HG03135 (cell line): ENCODE results near the gene ZDHHC6.
"Not testable (repeated sequence)": the region's sequence is repeated elsewhere in the genome, so short reads cannot be mapped to it uniquely, and the experiment has no call there.

Source experiments
- ATAC-seq: cut with Tn5 transposase; IDR thresholded peaks from one replicate; pipeline ENCODE4 v1.9.1; 2021; ENCODE audit warnings: mild to moderate bottlenecking, moderate library complexity; ENCODE audit not compliant: unreplicated experiment

The ZDHHC6 gene, protein sequence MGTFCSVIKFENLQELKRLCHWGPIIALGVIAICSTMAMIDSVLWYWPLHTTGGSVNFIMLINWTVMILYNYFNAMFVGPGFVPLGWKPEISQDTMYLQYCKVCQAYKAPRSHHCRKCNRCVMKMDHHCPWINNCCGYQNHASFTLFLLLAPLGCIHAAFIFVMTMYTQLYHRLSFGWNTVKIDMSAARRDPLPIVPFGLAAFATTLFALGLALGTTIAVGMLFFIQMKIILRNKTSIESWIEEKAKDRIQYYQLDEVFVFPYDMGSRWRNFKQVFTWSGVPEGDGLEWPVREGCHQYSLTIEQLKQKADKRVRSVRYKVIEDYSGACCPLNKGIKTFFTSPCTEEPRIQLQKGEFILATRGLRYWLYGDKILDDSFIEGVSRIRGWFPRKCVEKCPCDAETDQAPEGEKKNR

DNA sequence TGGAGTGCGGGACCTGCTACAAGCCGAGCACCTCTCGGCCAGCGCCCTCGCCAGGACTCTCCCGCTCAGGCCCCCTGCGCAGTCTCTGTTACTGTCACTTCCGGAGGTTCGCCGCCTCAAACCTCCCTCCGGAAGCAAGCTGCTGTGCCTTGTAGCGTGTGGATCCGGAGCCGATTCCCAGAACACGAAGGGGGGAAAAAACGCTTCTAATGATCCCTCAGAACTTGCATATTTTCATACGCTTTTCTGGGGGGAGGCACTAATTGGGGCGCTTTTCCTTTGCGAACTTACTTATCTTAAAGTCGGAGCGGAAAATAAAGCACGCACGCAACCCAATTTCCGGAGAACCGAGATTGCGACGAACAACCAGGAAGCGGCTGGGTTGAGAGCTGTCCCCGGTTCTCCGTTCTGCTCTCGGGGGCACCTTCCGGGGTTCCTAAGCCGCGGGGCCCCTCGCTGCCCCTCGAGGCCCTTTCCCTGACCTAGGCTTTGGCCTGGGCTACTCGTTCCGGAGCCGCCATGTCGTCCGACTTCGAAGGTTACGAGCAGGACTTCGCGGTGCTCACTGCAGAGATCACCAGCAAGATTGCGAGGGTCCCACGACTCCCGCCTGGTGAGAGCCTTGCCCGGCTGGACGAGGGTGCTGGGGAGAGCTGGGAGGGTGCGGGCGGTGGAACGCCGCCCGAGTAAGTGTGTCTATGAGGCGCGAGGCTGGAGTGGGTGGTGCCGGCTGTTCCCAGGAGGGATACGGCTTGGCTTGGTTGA is at the start of gene ZDHHC6, which contains the start of gene VTI1A:
Gene ZDHHC6 (minus strand): TSS at position 60 of the 765 bp plus-strand sequence. CDS start 1,478 bp downstream, outside the sequence.
Gene VTI1A (plus strand): TSS at position 361 of the 765 bp plus-strand sequence. CDS start 159 bp downstream, at position 520.
- ATAC-seq: peak; percentile 90

DNA sequence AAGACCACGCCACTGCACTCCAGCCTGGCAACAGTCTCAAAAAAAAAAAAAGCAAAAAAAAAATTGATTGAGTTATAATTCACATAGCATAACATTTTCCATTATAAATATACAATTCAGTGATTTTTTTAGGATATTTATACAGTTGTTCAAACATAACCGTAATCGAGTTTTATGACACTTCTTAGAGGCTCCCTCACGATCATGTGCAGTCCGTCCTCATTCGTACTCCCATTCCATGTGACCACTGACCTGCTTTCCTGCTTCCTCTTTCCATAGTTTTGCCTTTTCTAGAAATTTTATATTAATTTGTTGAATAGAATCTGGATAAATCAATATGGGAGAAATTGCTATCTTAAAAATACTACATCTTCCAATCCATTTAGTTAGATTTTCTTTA is 46.0 kb upstream of the ZDHHC6 start:
- ATAC-seq: no peak

DNA sequence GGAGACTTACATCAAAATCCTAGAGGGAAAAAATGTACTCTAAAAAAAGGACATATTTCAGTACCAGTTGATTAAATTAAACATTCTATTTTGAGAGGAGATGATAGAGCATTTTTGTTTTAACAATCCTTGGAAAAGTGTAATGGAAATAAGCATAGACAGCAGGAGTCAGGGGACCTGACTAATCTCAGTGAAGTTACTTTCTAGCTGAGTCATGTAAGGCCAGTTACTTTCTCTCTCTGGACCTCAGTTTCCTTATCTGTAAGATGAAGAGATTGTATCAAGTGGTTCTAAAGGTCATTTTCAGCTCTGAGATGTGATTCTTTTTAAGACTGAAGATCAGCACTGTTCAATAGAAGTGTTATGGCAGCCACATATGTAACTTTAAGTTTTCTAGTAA is 44.4 kb upstream of the ZDHHC6 start:
- ATAC-seq: no peak

DNA sequence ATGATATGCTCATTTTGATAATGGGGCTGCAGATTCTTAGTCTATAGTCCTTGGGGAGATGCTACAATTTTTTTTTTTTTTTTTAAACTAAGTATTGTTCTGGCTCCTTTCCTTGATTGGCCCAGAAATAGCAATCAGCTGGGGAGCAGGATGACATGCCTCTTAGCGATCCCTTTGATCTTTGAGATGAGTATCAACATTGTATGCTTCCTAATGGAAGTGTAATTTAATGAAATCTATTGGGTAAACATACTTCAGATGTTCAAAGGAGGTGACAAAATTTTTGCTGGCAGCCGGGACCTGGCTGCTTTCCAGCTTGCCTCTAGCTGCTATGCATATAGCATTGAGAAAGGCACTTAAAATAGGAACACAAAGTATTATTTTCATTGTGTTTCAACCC is 43.8 kb upstream of the ZDHHC6 start:
- no peak for ATAC-seq

DNA sequence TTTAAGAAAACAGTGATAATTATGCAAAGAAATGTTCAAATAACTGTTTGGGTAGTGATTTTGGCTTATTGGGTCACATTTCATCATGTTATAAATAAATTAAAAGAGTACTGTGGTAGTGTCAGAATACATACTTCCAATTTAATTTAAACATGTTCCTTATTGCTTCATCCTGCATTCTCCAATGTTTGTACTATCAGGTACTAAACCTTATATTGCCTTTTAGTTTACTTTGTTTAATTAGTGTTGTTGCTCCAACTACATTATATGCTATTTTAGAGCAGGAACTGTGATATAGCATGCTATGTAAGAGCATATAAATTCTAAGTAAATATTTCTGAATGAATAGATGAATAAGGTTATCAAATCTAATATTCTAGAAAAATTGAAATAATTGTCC is 41.2 kb upstream of the ZDHHC6 start:
- no peak for ATAC-seq

DNA sequence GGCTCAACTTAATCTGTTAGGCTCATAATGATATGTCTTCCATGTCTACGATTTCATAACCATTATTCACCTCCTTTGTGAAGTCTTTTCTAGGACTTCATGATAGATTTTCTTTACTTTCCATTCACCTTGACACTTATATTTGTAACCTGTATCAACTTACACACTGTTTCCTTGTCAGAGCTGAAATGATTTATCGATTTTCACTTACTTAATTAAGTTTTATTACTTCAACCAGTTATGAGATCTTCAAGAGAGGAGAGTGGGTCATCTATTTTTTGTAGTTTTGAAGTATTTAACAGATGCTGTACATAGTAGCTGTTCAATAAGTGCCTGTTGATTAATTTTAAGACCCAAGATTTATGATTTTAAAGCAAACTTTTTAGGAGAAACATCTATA is 37.7 kb upstream of the ZDHHC6 start:
- no peak for ATAC-seq

DNA sequence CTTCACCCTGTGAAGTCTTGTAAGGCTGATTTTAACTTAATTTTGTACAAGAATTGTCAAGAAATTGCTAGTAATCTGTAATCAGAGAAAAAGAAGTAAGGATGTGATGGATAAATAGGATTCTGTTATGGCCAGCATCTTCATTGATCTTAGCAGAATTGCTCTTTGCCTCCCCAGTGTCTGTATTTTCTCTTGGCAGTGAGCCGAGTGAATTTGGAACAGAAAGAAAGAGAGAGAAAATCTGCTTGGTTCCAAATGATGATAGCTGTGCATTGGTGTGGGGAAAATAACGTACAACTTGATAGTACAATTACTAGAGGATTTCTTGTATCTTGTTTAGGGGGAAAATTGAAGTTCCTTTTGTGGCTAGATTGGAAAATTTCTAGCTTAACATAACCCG is 34.9 kb upstream of the ZDHHC6 start:
- ATAC-seq: no peak

DNA sequence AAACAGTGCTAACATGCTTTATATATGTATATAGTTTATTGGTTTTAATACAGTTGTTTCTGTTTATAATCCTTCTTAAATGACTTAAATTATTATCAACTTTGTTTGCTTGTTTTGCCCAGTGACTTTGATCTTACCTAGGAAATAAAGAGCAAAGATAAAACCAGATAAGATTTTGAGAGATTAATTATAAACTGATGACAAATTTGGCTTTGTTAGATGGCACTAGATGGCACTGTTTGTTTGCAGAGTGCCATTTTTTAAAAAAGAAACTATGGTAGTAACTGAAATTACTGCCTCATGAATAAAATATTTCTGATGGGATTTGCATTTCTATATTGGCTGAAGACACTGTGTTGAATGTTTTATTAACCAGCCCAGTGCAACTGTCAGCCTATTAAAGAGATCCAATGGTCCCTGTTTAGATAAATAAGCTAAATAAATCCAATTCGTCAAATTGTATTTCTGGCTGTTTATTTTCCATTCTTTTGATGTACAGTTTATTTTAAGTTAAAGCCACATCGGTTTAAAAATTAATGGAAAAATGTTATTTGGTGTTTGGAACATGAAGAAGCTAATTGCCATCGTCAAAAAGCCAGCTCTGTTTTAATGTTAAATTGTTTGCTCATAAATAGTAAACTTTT is 29.0 kb upstream of the ZDHHC6 start:
- ATAC-seq: no peak

DNA sequence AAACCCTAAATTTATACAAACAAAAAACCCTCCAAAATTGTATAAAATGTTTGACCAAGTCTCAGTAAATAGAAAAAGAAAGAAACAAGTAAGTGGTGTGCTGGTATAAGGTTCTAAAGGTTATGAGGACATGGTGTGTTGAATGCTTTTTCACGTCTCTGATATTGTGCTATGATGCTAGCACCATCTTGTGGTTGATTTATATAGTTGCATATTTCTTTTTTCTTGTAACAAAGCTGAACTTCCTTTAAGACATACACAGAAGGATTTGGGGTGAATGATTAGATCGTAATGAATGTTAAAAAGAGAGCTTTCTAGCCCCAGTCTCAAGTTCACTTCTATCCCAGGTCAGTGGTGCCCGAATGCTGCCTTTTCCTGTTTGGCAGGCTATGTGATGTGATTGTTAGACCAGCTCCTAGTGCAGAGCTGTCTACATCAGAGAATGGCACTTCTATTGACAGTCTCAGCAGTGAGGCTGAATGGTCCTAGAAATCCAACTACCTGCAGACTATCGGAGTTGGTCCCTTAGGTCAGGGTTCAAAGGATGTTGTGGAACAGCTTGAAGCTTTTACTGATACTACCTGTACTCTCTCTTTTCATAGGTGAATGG is 25.3 kb upstream of the ZDHHC6 start:
- ATAC-seq: peak; percentile 80

DNA sequence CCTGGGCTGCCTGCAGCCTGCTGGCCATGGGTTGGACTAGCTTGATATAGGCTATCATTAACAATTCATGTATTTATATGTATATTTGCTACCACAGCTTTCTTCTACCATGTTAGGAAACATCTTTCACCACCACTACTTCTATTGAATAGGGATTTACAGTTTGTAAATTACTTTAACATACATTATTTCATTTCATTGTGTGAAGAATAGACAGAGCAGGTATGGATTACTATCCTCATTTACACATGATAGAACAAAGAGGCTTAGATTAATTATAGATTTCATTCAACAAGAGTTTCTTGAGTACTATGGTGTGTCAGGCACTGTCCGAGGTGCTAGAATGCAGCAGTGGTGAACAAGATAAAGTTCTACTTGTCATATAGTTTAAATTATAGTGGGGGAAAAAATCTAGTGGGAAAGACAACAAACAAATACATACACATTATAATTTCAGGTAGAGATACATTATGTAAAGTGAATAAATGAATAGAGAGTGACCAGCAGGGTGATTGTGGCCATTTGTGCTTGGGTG is 20.9 kb upstream of the ZDHHC6 start:
- no peak for ATAC-seq

DNA sequence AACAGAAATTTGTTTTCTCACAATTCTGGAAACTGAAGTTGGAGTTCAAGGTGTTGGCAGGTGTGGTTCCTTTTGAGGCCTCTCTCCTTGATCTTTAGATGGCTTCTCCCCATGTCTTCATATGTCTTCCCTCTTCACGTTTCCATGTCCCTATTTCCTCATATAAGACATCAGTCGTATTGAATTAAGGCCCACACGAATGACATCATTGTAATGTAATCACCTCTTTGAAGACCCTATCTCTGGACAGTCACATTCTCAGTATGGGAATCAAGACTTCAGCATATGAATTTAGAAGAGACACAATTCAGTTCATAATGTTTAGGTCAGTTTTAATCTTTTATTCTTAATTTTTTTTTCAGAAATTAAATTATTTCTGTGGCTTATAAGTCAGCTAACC is 20.1 kb upstream of the ZDHHC6 start:
- ATAC-seq: no peak

DNA sequence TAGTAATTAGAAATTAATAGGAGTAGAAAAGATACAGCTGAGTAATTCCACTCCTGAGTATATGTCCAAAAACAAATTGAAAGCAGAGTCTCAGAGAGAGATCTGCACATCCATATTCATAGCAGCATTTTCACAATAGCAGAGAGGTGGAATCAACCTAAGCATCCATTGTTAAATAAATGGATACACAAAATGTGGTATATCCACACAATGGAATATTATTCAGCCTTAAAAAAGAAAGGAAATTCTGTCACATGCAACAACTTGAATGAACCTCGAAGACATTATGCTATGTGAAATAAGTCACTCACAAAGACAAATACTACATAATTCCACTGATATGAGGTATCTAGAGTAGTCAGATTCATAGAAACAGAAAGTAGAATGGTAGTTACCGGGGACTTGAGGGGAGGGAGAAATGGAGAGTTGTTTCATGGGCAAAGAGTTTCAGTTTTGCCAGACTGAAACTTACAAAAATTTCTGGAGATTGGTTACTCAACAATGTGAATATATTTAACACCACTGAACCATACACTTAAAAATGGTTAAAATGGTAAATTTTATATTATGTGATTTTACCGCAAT is 18.7 kb upstream of the ZDHHC6 start:
- no peak for ATAC-seq

DNA sequence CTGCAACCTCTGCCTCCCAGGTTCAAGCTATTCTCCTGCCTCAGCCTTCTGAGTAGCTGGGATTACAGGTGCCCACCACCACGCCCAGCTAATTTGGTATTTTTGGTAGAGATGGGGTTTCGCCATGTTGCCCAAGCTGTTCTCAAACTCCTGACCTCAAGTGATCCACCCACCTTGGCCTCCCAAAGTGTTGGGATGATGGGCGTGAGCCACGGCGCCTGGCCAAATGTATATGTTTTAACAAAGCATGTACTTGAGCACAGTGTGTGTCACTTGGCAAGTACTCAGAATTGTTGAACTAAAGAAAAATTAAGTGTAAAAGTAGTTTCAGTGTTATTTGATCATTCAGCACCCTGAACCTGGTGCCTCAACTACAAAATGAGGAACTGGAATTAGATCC is 17.4 kb upstream of the ZDHHC6 start:
- ATAC-seq: not testable (repeated sequence)

DNA sequence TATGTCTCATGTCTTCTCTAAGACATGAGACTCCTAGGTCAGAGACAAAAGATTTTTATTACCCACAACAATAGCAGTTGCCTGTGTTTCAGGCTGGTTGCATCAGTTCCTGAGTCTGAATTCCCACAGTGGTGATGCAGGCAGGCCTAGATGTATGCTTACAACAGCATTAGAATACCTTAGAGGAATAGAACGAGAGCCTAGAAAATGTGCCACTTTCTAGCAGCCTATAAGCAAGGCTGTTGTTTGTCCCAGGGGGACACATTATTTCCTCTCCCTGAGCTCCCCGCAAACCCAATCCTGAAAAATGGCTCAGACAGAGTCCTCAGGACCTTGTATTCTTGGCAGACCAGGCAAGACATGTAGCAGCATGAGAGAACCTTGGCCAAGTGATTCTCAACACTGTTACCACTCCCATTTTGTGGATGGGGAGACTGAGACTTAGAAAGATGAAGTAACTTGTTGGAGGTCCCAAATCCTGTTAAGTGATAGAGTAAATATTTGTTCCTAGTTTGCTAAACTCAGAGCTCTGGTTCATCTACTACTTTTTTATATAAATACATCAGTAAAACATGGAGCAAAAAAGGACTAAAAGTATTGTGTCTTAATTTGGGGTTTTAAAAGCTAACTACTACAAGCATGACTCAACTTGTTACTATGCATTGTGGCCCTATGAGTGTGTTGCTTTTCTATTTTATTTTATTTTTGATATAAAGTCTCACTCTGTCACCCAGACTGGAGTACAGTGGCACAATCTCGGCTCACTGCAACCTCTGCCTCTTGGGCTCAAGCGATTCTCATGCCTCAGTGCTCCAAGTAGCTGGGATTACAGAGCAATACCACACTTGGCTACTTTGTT is 14.5 kb upstream of the ZDHHC6 start:
- no peak for ATAC-seq

DNA sequence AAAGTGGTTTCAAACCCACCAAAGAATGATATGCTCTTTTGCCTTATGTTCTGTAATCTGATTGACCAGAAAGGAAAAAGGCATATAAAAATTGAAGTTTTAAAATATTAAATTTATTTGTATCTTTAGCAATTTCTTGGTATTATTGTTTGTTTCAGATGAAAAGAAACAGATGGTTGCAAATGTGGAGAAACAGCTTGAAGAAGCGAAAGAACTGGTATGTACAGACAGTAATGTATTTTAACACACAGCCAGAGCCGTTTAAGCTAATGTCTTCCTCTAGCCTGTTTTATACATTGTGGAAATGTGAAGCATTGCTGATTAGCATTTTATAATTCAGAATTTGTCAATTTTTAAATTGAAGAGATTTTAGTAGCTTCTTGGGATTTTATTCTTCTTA is 13.7 kb upstream of the ZDHHC6 start:
- ATAC-seq: no peak

DNA sequence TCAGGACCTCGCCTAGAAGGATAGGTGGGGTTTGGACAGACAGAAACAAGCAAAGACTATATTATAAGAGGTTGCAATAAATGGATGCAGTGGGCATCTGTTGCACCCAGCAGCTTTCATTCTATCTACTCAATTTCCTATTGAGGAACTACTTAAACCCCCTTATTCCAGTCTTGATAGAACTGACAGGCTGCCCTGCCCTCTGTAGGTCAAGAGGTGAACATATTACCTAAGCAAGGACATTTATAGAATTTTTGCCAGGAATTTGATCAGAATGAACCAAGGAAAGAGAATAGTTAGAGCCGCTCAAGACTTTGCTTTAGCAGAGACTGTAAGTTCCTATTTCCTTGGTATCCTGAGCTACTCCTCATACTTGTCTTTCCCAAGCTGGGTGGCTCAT is 9.8 kb upstream of the ZDHHC6 start:
- no peak for ATAC-seq

DNA sequence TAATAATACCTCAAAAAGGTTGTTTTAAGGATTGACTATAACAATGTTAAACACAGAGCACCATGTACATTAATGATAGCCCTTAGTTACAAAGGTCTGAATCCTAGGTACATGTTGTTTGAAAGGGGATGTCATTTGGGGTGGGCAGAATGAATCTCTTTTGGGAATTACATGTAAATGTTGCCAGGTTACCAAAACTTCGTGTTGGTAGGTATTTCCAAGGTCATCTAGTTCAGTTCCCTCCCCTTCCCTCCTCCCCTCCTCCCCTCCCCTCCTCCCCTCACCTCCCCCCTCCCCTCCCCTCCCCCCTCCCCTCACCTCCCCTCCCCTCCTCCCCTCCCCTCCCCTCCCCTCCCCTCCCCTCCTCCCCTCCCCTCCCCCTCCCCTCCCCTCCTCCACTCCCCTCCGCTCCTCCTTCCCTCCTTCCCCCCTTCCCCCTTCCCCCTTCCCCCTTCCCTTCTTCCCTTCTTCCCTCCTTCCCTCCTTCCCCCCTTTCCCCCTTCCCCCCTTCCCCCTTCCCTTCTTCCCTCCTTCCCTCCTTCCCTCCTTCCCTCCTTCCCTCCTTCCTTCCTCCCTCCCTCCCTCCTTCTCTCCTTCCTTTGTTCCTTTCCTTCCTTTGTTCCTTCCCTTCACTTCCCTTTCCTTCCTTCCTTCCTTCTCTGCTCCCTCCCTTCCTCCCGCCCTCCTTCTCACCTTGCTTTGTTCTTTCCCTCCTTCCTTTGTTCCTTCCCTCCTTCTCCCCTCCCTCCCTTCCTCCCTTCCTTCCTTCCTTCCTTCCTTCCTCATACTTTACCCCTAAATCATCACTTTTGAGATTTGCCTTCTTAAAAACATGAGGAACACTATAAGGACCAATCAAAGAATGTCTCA is 8.4 kb upstream of the ZDHHC6 start:
- no peak for ATAC-seq

DNA sequence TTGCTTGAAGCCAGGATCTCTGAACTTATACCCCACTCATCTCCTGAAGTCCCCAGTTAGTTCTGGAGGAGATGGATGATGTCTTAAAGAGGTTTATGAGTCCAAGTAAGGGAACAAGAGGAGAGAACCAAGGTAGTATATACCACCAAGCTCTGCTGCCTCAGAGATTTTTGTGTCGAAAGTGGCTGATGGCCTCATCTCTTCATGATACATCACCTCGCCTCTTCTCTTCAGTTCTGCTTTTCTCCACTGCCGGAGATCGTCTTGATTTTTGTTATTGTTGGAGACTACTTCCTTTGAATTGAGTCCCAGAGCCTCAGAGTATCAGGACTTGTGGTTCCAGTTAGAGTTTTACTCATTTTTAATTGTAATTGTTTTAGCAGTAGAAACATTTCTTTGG is 2.2 kb upstream of the ZDHHC6 start:
- no peak for ATAC-seq

DNA sequence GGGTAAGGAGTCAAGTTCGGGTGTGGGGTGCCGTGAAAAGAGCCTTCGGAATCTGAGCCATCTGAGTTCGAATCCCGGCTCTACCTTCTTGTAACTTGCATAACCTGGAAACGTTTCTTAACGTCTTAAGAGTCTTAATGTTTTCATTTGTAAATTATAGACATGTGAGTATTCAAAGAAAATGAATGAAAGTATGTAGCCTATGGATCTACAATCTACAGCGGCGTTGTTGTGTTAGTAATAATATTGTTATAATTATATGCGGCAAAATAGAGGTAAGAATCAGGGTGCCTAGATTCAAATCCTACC is 860 bp upstream of the ZDHHC6 start:
- no peak for ATAC-seq
